Neural crest cell (in vitro differentiated cells): ENCODE measurements around the gene WRNIP1. TPM values are rescaled to one million over a fixed set of nuclear protein-coding genes. Genes with fewer than 3 reads are reported as not detected.
A peak's percentile ranks its signal among the peaks of the same experiment; 100 is the strongest.
"Not testable (repeated sequence)": the region's sequence is repeated elsewhere in the genome, so short reads cannot be mapped to it uniquely, and the experiment has no call there.

Experiments used
- DNase-seq: peaks from one replicate; pipeline ENCODE4 v3.0.0; 2021; ENCODE audit warnings: low read depth, mixed read lengths, low spot score
- H3K27ac Mint-ChIP-seq: one replicate; pipeline ENCODE4 v1.8.0; 2021; ENCODE audit warnings: mild to moderate bottlenecking, mixed read lengths; ENCODE audit not compliant: unreplicated experiment
- H3K27me3 Mint-ChIP-seq: 2 replicates; pipeline ENCODE4 v1.8.0; 2021; ENCODE audit warnings: low read depth, mild to moderate bottlenecking, mixed read lengths
- H3K36me3 Mint-ChIP-seq: 2 replicates; pipeline ENCODE4 v1.8.0; 2021; ENCODE audit warnings: low read depth, mild to moderate bottlenecking, mixed read lengths
- H3K4me1 Mint-ChIP-seq: 2 replicates; pipeline ENCODE4 v1.8.0; 2021; ENCODE audit warnings: mixed read lengths
- H3K4me3 Mint-ChIP-seq: one replicate; pipeline ENCODE4 v1.8.0; 2021; ENCODE audit warnings: mild to moderate bottlenecking, mixed read lengths
- H3K9me3 Mint-ChIP-seq: 2 replicates; pipeline ENCODE4 v1.8.0; 2021; ENCODE audit warnings: mixed read lengths
- total RNA-seq: library from RNA; stranded (reverse); gene quantifications from 2 replicates; pipeline ENCODE4 v1.2.1, GENCODE V29; 2021
- TF ChIP-seq, protein P1 (sequence below): fragments of 200-600 bp; sonication (generic); conservative IDR thresholded peaks from 2 replicates; pipeline ENCODE4 v1.5.0; 2021; ENCODE audit warnings: antibody characterized with exemption, mild to moderate bottlenecking

Gene WRNIP1
- total RNA-seq, 1 donor from 2014 or later = 46.2 TPM

DNA sequence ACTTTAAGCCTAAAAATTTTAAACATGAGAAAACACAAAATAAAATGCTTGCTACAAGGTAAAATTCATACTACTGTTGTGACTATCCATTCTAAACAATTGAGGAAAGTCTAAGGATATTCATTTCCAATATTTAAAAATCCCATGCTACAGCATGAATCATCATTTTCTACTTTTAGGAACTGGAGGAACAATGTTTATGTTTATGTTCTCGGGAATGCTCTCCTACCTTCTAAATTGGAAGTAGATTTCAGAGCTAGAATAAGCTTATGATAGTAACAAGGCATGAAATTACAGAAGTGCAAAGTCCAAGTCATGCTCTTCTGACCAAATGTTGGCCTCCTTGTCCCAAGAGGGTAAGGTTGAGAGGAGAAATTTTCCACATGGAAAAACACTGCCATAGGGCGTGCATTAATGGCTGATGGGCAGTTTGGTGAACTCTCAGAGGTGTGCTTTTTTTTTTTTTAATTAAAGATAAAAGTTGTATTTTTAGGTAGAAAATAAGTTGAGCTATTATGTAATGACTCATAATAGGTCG lies 8.4 kb upstream of the WRNIP1 start:
- H3K9me3 Mint-ChIP-seq = peaks cover 6% of the 10 kb centered on the region
- no peak for DNase-seq
- no peaks in the 10 kb centered on the region for H3K36me3 Mint-ChIP-seq
- H3K27me3 Mint-ChIP-seq = peaks cover 11% of the 10 kb centered on the region
- H3K4me1 Mint-ChIP-seq = peaks cover 9% of the 10 kb centered on the region
- TF ChIP-seq, protein P1, sequence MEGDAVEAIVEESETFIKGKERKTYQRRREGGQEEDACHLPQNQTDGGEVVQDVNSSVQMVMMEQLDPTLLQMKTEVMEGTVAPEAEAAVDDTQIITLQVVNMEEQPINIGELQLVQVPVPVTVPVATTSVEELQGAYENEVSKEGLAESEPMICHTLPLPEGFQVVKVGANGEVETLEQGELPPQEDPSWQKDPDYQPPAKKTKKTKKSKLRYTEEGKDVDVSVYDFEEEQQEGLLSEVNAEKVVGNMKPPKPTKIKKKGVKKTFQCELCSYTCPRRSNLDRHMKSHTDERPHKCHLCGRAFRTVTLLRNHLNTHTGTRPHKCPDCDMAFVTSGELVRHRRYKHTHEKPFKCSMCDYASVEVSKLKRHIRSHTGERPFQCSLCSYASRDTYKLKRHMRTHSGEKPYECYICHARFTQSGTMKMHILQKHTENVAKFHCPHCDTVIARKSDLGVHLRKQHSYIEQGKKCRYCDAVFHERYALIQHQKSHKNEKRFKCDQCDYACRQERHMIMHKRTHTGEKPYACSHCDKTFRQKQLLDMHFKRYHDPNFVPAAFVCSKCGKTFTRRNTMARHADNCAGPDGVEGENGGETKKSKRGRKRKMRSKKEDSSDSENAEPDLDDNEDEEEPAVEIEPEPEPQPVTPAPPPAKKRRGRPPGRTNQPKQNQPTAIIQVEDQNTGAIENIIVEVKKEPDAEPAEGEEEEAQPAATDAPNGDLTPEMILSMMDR = no peak
- H3K27ac Mint-ChIP-seq = no peak overlapping the region
- no peak overlapping the region for H3K4me3 Mint-ChIP-seq

DNA sequence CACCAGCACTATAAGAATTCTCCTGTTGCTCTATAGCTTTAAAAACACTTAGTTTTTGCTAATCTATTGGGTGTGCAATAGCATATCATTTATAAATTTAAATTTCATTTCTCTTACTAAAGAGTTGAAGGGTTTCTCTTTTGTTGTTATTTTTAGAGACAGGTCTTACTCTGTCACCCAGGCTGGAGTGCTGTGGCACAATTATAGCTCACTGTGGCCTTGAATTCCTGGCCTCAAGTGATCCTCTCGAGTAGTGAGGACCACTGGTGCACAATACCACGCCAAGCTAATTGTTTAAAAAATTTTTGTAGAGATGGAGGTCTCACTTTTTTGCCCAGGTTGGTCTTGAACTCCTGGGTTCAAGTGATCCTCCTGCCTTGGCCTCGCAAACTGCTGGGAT lies 6.2 kb upstream of the WRNIP1 start:
- Mint-ChIP-seq H3K36me3 (no peaks in the 10 kb centered on the region), H3K27ac (no peak overlapping the region), H3K4me3 (no peak overlapping the region), H3K9me3 (peaks cover 6% of the 10 kb centered on the region), H3K4me1 (peaks cover 5% of the 10 kb centered on the region), H3K27me3 (peaks cover 8% of the 10 kb centered on the region)
- TF ChIP-seq, protein P1 = no peak
- no peak for DNase-seq

DNA sequence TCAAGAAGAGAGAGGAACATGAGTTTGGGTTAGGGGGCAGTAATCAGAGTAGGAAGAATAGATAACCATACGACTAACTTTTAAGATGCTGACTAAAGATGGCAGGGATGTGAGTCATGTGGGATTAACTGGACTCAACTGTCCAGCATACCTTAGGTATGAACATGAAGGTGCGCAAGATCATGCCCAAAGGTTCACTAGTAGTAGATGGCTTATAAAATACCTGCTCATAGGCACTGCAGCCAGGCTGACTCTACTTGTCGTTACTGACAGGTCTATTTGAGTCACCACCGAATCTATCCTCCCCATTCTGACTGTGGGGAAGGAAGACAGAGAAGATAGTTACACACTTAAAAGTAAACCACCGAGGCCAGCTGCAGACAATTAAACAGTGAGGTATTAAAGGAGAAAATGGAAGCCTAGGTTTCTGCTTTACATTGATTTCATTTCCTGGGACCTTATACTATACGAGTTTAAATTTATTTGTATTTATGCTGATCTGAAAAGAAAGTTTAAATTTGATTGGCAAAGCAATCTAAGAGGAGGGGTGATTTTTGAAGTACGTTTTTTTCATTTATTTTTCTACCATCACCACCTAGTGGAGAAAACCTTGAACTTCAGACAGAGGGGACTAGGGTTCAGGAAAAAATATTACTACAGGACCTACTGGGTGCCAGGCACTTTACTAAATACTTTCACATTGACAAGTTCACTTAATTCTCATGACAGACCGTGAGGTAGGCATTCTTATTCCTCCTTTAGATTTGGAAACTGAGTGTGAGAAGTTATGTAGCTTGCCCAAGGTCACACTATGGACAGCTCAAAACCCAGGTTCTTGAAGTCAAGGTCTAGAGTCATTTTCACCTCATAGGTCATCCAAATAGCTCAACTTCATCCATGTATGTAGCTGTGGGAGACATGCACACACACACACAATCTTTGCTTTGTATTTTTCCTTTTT lies 4.0 kb upstream of the WRNIP1 start:
- Mint-ChIP-seq H3K4me3 (peak overlapping the region; percentile 20), H3K27ac (no peak overlapping the region), H3K4me1 (peaks cover 9% of the 10 kb centered on the region), H3K9me3 (peaks cover 6% of the 10 kb centered on the region), H3K36me3 (no peaks in the 10 kb centered on the region), H3K27me3 (no peaks in the 10 kb centered on the region)
- no peak for DNase-seq
- TF ChIP-seq, protein P1 = peak; percentile 53

DNA sequence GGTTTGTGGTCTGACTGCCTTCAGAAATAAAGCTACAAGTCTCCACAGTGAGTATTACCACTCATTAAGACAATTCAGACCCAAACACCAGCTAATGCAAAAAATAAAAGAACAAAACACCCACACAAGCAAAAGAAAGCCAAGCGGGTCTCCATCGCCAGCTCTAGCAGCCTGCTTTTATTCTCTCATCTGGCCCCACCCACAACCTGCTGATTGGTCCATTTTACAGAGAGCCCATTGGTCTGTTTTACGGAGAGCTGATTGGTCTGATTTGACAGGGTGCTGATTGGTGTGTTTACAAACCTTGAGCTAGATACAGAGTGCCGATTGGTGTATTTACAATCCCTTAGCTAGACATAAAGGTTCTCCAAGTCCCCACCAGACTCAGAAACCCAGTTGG lies 2.3 kb upstream of the WRNIP1 start:
- not testable (repeated sequence) for H3K27me3 Mint-ChIP-seq, H3K9me3 Mint-ChIP-seq, DNase-seq, H3K4me3 Mint-ChIP-seq, H3K36me3 Mint-ChIP-seq, H3K27ac Mint-ChIP-seq
- peaks cover 20% of the 10 kb centered on the region for H3K4me1 Mint-ChIP-seq

DNA sequence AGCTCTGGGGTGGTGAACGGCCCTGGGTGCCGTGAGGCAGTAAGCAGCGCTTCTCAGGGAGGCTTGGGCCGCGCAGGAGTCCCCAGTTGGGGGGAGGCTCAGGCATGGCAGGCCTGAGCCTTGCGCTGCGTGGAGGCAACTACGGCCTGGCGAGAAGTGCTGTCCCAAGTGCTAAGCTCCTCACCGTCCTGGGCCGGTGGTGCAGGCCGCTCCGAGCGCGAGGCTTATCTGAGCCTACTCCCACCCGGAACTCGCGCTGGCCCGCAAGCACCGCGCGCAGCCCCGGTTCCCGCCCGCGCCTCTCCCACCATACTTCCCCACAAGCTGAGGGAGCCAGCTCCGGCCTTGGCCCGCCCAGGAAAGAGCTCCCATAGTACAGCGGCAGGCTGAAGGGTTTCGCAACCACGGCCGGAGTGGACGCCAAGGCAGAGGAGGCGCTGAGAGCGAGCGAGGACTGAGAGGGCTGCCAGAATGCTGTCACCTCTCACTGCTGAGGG lies 1.8 kb upstream of the WRNIP1 start:
- H3K27ac Mint-ChIP-seq = no peak overlapping the region

More for the DNA sequence above, 1.8 kb upstream of the WRNIP1 start:
- Mint-ChIP-seq H3K4me1 (peaks cover 25% of the 10 kb centered on the region), H3K9me3 (peaks cover 6% of the 10 kb centered on the region), H3K27me3 (no peaks in the 10 kb centered on the region), H3K36me3 (no peaks in the 10 kb centered on the region), H3K4me3 (no peak overlapping the region)
- DNase-seq = no peak
- TF ChIP-seq, protein P1 = no peak
